ENCODE results near the gene BRSK1. TPM values are rescaled to one million over a fixed set of nuclear protein-coding genes. Genes with fewer than 3 reads are reported as not detected.

Gene BRSK1
- total and polyA plus RNA-seq, 4 donors = 0.53 to 6.4 (median 1.5) TPM

DNA sequence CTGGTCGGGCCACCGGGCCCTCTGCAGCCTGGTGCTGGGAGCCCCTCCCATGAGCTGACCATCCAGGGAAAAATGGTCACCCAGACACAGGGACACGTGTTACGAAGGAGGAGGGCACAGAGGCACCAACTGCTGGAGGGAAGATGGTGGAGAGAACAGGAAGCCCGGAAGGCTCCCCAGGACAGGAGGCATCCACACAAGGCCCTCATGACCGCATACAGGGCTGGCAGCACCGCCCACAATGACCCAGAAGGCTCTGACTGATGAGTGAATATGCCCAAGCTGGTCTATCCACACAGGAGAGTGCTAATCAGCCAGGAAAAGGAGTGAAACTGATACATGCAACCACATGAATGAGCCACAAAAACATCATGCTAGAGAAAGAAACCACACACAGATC, 41.3 kb upstream of the BRSK1 start:
- no peak for ATAC-seq (ENCODE audit: insufficient read depth, low FRiP score)
- Histone ChIP-seq H3K9ac (ENCODE audit: insufficient read depth in 1 of 2, low read length in 2 of 2) (no peak overlapping the region), H3K36me3 (ENCODE audit: control insufficient read depth in 4 of 4, insufficient read depth in 4 of 4, low read length in 4 of 4) (peaks cover 13 to 78% (median 40%) of the 10 kb centered on the region in 4 donors), H3K27me3 (ENCODE audit: control insufficient read depth in 3 of 3, insufficient read depth in 3 of 3, low read length in 2 of 3) (no peaks in the 10 kb centered on the region), H3K27ac (ENCODE audit: low read depth in 1 of 2, low read length in 1 of 2) (no peak overlapping the region), H3K4me3 (no peak overlapping the region), H3K9me3 (ENCODE audit: control insufficient read depth in 4 of 4, insufficient read depth in 3 of 4, low read length in 3 of 4) (no peaks in the 10 kb centered on the region), H3K4me1 (ENCODE audit: control insufficient read depth in 5 of 5, insufficient read depth in 5 of 5, low read length in 5 of 5) (no peaks in the 10 kb centered on the region)
- 87 to 88% methylated on average over 7 of the region's 7 CpGs for WGBS, 2 donors
- TF ChIP-seq CTCF (IDR thresholded peaks at IDR 0.05; ENCODE audit: control extremely low read depth, extremely low read depth) = no peak
- no peak for DNase-seq

- DNase-seq (no peak), ATAC-seq (ENCODE audit: insufficient read depth, low FRiP score) (no peak)
- no peaks in the 10 kb centered on the region for H3K9me3 ChIP-seq (ENCODE audit: control insufficient read depth in 4 of 4, insufficient read depth in 3 of 4, low read length in 3 of 4)
- H3K27me3 ChIP-seq (ENCODE audit: control insufficient read depth in 3 of 3, insufficient read depth in 3 of 3, low read length in 2 of 3) = no peaks in the 10 kb centered on the region
- H3K9ac ChIP-seq (ENCODE audit: insufficient read depth in 1 of 2, low read length in 2 of 2) = no peak overlapping the region
- H3K4me1 ChIP-seq (ENCODE audit: control insufficient read depth in 5 of 5, insufficient read depth in 5 of 5, low read length in 5 of 5) = peaks cover 0 to 4% (median 0%) of the 10 kb centered on the region in 5 donors
- TF ChIP-seq CTCF (IDR thresholded peaks at IDR 0.05; ENCODE audit: control extremely low read depth, extremely low read depth) = no peak
- WGBS, 2 donors = 91 to 92% methylated on average over 12 of the region's 12 CpGs
- H3K36me3 ChIP-seq (ENCODE audit: control insufficient read depth in 4 of 4, insufficient read depth in 4 of 4, low read length in 4 of 4) = peaks cover 13 to 68% (median 34%) of the 10 kb centered on the region in 4 donors
- no peak overlapping the region for H3K4me3 ChIP-seq
- H3K27ac ChIP-seq (ENCODE audit: low read depth in 1 of 2, low read length in 1 of 2) = no peak overlapping the region
Observed at GRCh38 chr19:55244004-55244680, 39.7 kb upstream of the BRSK1 start.

GRCh38 chr19:55245236-55245904, 38.4 kb upstream of the BRSK1 start:
- DNase-seq (no peak), ATAC-seq (ENCODE audit: insufficient read depth, low FRiP score) (no peak)
- H3K27me3 ChIP-seq (ENCODE audit: control insufficient read depth in 3 of 3, insufficient read depth in 3 of 3, low read length in 2 of 3) = no peaks in the 10 kb centered on the region
- no peak overlapping the region for H3K27ac ChIP-seq (ENCODE audit: low read depth in 1 of 2, low read length in 1 of 2)
- no peaks in the 10 kb centered on the region for H3K9me3 ChIP-seq (ENCODE audit: control insufficient read depth in 4 of 4, insufficient read depth in 3 of 4, low read length in 3 of 4)
- H3K9ac ChIP-seq (ENCODE audit: insufficient read depth in 1 of 2, low read length in 2 of 2) = no peak overlapping the region
- no peak overlapping the region for H3K4me3 ChIP-seq
- 95 to 97% methylated on average over 23 of the region's 23 CpGs for WGBS, 2 donors
- H3K4me1 ChIP-seq (ENCODE audit: control insufficient read depth in 5 of 5, insufficient read depth in 5 of 5, low read length in 5 of 5) = peaks cover 0 to 7% (median 0%) of the 10 kb centered on the region in 5 donors
- peaks cover 13 to 58% (median 31%) of the 10 kb centered on the region in 4 donors for H3K36me3 ChIP-seq (ENCODE audit: control insufficient read depth in 4 of 4, insufficient read depth in 4 of 4, low read length in 4 of 4)
- no peak for TF ChIP-seq CTCF (IDR thresholded peaks at IDR 0.05; ENCODE audit: control extremely low read depth, extremely low read depth)

All from lung (tissue), 12 donors.